GM18868 (cell line): ENCODE measurements around the gene SP140L.
A peak's percentile ranks its signal among the peaks of the same experiment; 100 is the strongest.
"Not testable (repeated sequence)": the region's sequence is repeated elsewhere in the genome, so short reads cannot be mapped to it uniquely, and the experiment has no call there.

Source experiments
- ATAC-seq: cut with Tn5 transposase; IDR thresholded peaks from one replicate; pipeline ENCODE4 v1.9.1; 2021; ENCODE audit warnings: mild to moderate bottlenecking, moderate library complexity; ENCODE audit not compliant: unreplicated experiment

Gene SP140L

GRCh38 chr2:230362030-230362691 is 35.2 kb downstream of the SP140L start:
- no peak for ATAC-seq

GRCh38 chr2:230382108-230382507 is 55.1 kb downstream of the SP140L start:
- ATAC-seq: no peak

- ATAC-seq: no peak
These were observed 56.5 kb downstream of the SP140L start for GRCh38 chr2:230383453-230383852.

- no peak for ATAC-seq
These were observed 58.0 kb downstream of the SP140L start for GRCh38 chr2:230384986-230385385.

- ATAC-seq: no peak
These were observed 67.3 kb downstream of the SP140L start for GRCh38 chr2:230394301-230394700.

- ATAC-seq: not testable (repeated sequence)
These were observed 71.7 kb downstream of the SP140L start for GRCh38 chr2:230398698-230399097.

GRCh38 chr2:230400041-230400440 is 73.0 kb downstream of the SP140L start:
- ATAC-seq: no peak

- ATAC-seq: no peak
These were observed 73.5 kb downstream of the SP140L start for GRCh38 chr2:230400454-230400853.

GRCh38 chr2:230401026-230401425 is 74.0 kb downstream of the SP140L start:
- ATAC-seq: not testable (repeated sequence)

GRCh38 chr2:230403746-230404145 is 76.8 kb downstream of the SP140L start:
- no peak for ATAC-seq

GRCh38 chr2:230405824-230406223 is 78.8 kb downstream of the SP140L start:
- no peak for ATAC-seq

GRCh38 chr2:230408244-230408842 is 81.3 kb downstream of the SP140L start:
- ATAC-seq: no peak

- ATAC-seq: not testable (repeated sequence)
These were observed 82.3 kb downstream of the SP140L start for GRCh38 chr2:230409316-230409715.

- no peak for ATAC-seq
These were observed 83.3 kb downstream of the SP140L start for GRCh38 chr2:230410263-230410662.

- ATAC-seq: no peak
These were observed 84.0 kb downstream of the SP140L start for GRCh38 chr2:230410861-230411569.

- ATAC-seq: peak; percentile 54
These were observed 84.8 kb downstream of the SP140L start for GRCh38 chr2:230411570-230412370.

- no peak for ATAC-seq
These were observed 85.3 kb downstream of the SP140L start for GRCh38 chr2:230412371-230412711.

- ATAC-seq: no peak
These were observed 85.9 kb downstream of the SP140L start for GRCh38 chr2:230412846-230413245.

- no peak for ATAC-seq
These were observed 86.5 kb downstream of the SP140L start for GRCh38 chr2:230413479-230413878.

- no peak for ATAC-seq
These were observed 87.3 kb downstream of the SP140L start for GRCh38 chr2:230414302-230414701.

- ATAC-seq: peak; percentile 90
These were observed 89.2 kb downstream of the SP140L start, which contains the start of gene SP100 for GRCh38 chr2:230416061-230416721. Gene SP100 (plus strand): TSS chr2:230416201. CDS start chr2:230416297, 96 bp downstream.
